GM10266 (cell line): ENCODE results near the gene OCRL.

Experiments
- DNase-seq: peaks from one replicate; pipeline ENCODE4 v3.0.0; 2012; ENCODE audit errors: extremely low spot score
- TF ChIP-seq, protein P1 (sequence below): IDR thresholded peaks from 2 replicates; pipeline ENCODE4 v1.5.1; 2012; ENCODE audit warnings: mild to moderate bottlenecking, low read depth; ENCODE audit not compliant: control insufficient read depth, insufficient read depth; ENCODE audit errors: missing control alignments

The OCRL gene

DNA sequence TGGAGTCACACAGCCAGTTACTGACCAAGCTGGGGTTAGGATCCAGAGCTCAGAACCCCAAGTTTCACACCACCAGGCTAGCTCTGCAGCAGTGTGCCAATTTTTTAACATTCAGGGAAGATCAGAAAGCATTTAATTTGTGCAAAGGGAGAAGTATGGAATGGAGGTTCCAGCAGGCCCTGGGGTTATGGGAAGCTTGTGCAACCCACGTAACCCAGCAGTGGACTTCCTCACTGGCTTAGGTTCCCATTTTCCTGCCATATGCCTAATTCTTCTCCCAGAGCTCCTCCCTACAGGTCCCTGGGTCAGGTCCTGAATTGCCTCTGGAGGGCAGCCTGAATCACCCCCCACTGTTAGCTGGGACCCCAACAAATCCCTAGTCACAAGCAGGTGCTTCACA, 100.7 kb downstream of the OCRL start:
- TF ChIP-seq, protein P1, sequence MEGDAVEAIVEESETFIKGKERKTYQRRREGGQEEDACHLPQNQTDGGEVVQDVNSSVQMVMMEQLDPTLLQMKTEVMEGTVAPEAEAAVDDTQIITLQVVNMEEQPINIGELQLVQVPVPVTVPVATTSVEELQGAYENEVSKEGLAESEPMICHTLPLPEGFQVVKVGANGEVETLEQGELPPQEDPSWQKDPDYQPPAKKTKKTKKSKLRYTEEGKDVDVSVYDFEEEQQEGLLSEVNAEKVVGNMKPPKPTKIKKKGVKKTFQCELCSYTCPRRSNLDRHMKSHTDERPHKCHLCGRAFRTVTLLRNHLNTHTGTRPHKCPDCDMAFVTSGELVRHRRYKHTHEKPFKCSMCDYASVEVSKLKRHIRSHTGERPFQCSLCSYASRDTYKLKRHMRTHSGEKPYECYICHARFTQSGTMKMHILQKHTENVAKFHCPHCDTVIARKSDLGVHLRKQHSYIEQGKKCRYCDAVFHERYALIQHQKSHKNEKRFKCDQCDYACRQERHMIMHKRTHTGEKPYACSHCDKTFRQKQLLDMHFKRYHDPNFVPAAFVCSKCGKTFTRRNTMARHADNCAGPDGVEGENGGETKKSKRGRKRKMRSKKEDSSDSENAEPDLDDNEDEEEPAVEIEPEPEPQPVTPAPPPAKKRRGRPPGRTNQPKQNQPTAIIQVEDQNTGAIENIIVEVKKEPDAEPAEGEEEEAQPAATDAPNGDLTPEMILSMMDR, result no peak
- no peak for DNase-seq

DNA sequence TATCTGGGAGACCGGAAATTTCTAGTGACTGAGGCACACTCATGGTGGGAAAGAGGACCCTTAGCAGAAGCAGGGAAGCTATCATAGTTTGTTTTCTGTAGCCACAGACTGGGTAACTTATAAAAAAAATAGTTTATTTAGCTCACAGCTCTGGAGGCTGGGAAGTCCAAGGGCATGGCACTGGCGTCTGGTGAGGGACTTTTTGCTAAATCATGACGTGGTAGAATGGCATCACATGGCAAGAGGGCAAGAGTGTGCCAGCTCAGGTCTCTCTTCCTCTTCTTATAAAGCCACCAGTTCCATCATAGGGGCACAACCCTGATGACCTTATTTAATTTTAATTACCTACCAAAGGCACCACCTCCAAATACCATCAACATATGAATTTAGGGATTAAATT, 101.4 kb downstream of the OCRL start:
- TF ChIP-seq, protein P1, result no peak
- DNase-seq, result no peak

DNA sequence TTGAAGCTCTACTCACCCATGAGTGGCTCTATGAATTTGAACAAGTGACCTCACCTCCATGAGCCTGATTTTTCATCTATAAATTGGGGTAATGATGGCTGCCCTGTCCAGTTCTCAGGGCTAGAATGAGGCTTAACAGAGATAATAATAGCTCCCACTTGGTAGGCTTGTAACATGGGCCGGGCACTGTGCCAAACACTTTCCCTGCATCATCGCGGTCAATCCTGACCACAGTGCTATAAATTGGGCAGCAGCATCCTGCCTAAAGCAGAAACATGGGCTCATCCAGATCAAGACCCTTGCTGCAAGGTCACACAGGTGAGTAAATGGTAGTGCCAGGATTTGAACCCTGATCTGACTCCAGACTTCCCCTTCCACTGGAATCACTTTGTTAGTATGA, 101.9 kb downstream of the OCRL start:
- TF ChIP-seq, protein P1, result no peak
- no peak for DNase-seq
